Psoas muscle (tissue), 8 donors: ENCODE results near the gene AUTS2. TPM values are rescaled to one million over a fixed set of nuclear protein-coding genes. Genes with fewer than 3 reads are reported as not detected.

Experiments used
- ATAC-seq, 4 donors: fragments of 200-7000 bp; cut with Tn5 transposase; one replicate each; pipeline ENCODE4 v1.9.1; 2020; ENCODE audit warnings: moderate library complexity in 3 of 4, mild to moderate bottlenecking in 2 of 4
- DNase-seq, 2 donors: peaks; one replicate each; pipeline ENCODE4 v3.0.0-alpha.2; 2020
- H3K27ac ChIP-seq: fragments of 200-600 bp; one replicate; pipeline ENCODE4 v1.8.0; 2022
- H3K27me3 ChIP-seq, 3 donors: fragments of 200-600 bp in 1 of 3; one replicate each; pipeline versions ENCODE4 v1.6.1 to v1.8.0; 2013 to 2022; ENCODE audit warnings: low read length in 2 of 3, mild to moderate bottlenecking in 2 of 3, moderate library complexity in 1 of 3; ENCODE audit not compliant: insufficient read depth in 3 of 3
- H3K36me3 ChIP-seq, 2 donors: fragments of 200-600 bp in 1 of 2; one replicate each; pipeline versions ENCODE4 v1.6.1 to v1.8.0; 2013 to 2022; ENCODE audit warnings: low read depth in 1 of 2, mild to moderate bottlenecking in 1 of 2, moderate library complexity in 1 of 2; ENCODE audit not compliant: insufficient read depth in 1 of 2
- H3K4me1 ChIP-seq: fragments of 200-600 bp; one replicate; pipeline ENCODE4 v1.8.0; 2022
- H3K4me3 ChIP-seq: fragments of 200-600 bp; one replicate; pipeline ENCODE4 v1.8.0; 2022; ENCODE audit warnings: mild to moderate bottlenecking
- H3K9me3 ChIP-seq: fragments of 200-600 bp; one replicate; pipeline ENCODE4 v1.8.0; 2022
- WGBS, 3 donors: extraction: QIAGEN DNeasy Blood & Tissue Kit; methylation state at CpG; one replicate each; pipeline versions ENCODE4 v1.1.6 to v1.1.7; 2013; 5-methylcytosine and 5-hydroxymethylcytosine counted together
- intact Hi-C, 2 donors: fragments of 100-400 bp; cut with DNase I; formaldehyde crosslinking; loops; one replicate each; pipeline versions ENCODE4 v1.11.0 to v1.14.2; 2022
- polyA plus RNA-seq, 3 donors: library from polyadenylated mRNA; stranded (reverse); fragments of 200-250 nt; gene quantifications; one replicate each; pipeline ENCODE4 v1.2.3, GENCODE V29; 2013
- total RNA-seq, 4 donors: library from RNA; stranded (reverse); fragmentation: NEBNext Ultra II Directional in 2 of 4; extraction: Animal tissue kit (Norgen Biotek cat#: 25700) in 2 of 4; gene quantifications; one replicate each; pipeline versions ENCODE4 v1.2.1 to v1.2.4, GENCODE V29; 2021 to 2023
- TF ChIP-seq, protein P1 (sequence below): fragments of 200-600 bp; IDR thresholded peaks from one replicate; pipeline ENCODE4 v1.8.0; 2022; ENCODE audit warnings: antibody characterized with exemption
- donor health status: healthy with polysubstance abuse.
- donor health status: DM: no; HTN: no; CAD: no; lungs with moderate emphysema.
- donor health status: Bipolar disorder and iron deficiency.
- donor health status: healthy.
- donor health status: DM: yes; HTN: yes; CAD: no.
- donor health status: DM: no; HTN: no; CAD: no.
- donor health status: DM: no; HTN: no; CAD: no.
- donor health status: DM: yes; HTN: yes; CAD: no.

Gene AUTS2
- total and polyA plus RNA-seq, 7 donors = 5.0 to 33.5 (median 14.3) TPM

GRCh38 chr7:70505468-70505867 lies 907.2 kb downstream of the AUTS2 start:
- Histone ChIP-seq H3K36me3 (no peaks in the 10 kb centered on the region), H3K27ac (no peak overlapping the region), H3K4me1 (peaks cover 11% of the 10 kb centered on the region), H3K27me3 (no peaks in the 10 kb centered on the region), H3K4me3 (no peak overlapping the region), H3K9me3 (no peaks in the 10 kb centered on the region)
- ATAC-seq = no peak
- intact Hi-C loops = no loop called here
- 83 to 85% (median 84%) methylated on average over 6 of the region's 6 CpGs for WGBS, 3 donors
- TF ChIP-seq, protein P1, sequence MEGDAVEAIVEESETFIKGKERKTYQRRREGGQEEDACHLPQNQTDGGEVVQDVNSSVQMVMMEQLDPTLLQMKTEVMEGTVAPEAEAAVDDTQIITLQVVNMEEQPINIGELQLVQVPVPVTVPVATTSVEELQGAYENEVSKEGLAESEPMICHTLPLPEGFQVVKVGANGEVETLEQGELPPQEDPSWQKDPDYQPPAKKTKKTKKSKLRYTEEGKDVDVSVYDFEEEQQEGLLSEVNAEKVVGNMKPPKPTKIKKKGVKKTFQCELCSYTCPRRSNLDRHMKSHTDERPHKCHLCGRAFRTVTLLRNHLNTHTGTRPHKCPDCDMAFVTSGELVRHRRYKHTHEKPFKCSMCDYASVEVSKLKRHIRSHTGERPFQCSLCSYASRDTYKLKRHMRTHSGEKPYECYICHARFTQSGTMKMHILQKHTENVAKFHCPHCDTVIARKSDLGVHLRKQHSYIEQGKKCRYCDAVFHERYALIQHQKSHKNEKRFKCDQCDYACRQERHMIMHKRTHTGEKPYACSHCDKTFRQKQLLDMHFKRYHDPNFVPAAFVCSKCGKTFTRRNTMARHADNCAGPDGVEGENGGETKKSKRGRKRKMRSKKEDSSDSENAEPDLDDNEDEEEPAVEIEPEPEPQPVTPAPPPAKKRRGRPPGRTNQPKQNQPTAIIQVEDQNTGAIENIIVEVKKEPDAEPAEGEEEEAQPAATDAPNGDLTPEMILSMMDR = no peak
- DNase-seq = no peak

- no peaks in the 10 kb centered on the region for H3K36me3 ChIP-seq
- H3K27me3 ChIP-seq = no peaks in the 10 kb centered on the region
- DNase-seq (no peak), ATAC-seq (no peak)
- no peaks in the 10 kb centered on the region for H3K9me3 ChIP-seq
- intact Hi-C loops = no loop called here
- no peak overlapping the region for H3K27ac ChIP-seq
- no peak overlapping the region for H3K4me3 ChIP-seq
- H3K4me1 ChIP-seq = peaks cover 11% of the 10 kb centered on the region
- 85 to 94% (median 88%) methylated on average over 9 of the region's 9 CpGs for WGBS, 3 donors
- TF ChIP-seq, protein P1 = no peak
Measured at GRCh38 chr7:70505886-70506285, 907.6 kb downstream of the AUTS2 start.

DNA sequence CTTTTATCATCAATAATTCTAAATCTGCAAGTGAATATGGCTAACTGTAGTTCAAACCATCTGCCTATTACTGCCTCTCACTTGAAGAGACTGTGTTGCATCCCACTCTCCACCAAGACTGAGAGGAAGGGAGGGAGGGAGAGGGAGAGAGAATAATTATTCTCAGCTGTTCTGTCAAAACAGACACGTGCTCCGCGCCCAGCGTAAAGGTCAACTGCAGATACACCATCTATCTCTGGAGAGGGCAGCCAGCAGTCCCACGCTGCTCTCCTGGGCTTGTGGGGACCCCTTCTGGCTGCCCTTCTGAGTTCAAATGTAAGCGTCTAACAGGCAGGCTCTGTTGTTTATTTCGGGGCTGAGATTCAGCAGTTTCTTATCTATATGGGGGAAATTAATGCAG lies 908.2 kb downstream of the AUTS2 start:
- Histone ChIP-seq H3K9me3 (no peaks in the 10 kb centered on the region), H3K27ac (no peak overlapping the region), H3K27me3 (no peaks in the 10 kb centered on the region), H3K36me3 (no peaks in the 10 kb centered on the region), H3K4me3 (no peak overlapping the region), H3K4me1 (peaks cover 11% of the 10 kb centered on the region)
- WGBS, 3 donors = 69 to 84% (median 71%) methylated on average over 7 of the region's 7 CpGs
- TF ChIP-seq, protein P1 = no peak
- DNase-seq = no peak
- ATAC-seq = no peak
- intact Hi-C loops = no loop called here

DNA sequence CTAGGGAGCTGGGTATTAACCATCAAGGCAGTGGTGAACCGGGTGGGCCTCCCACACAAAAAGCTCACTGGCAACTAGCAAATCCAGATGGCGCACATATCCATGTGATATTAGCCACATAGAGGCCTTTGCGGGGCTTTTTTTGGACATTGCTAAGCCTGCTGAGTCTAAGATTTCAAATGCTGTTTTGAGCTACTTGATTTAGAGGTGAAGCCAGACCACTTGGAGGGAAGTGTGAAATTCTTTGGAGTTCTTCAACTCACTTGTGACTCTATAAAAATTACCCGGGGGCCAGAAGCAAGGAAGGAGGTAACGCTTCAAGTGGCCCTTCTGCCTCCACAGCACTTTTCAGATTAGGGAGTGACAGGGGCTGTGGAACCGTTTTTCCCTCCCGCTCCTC lies 913.9 kb downstream of the AUTS2 start:
- intact Hi-C loops = no loop called here
- ATAC-seq (peak in 3 of 4 donors; percentile 76 to 78 (median 76)), DNase-seq (no peak)
- H3K27me3 ChIP-seq = no peaks in the 10 kb centered on the region
- WGBS, 3 donors = 28 to 53% (median 32%) methylated on average over 7 of the region's 7 CpGs
- TF ChIP-seq, protein P1 = no peak
- peaks cover 13% of the 10 kb centered on the region for H3K4me1 ChIP-seq
- no peak overlapping the region for H3K27ac ChIP-seq
- no peaks in the 10 kb centered on the region for H3K36me3 ChIP-seq
- no peaks in the 10 kb centered on the region for H3K9me3 ChIP-seq
- no peak overlapping the region for H3K4me3 ChIP-seq

- TF ChIP-seq, protein P1 = no peak
Measured at GRCh38 chr7:70512761-70513160, 914.5 kb downstream of the AUTS2 start.

More at GRCh38 chr7:70512761-70513160, 914.5 kb downstream of the AUTS2 start:
- 63 to 84% (median 70%) methylated on average over 3 of the region's 3 CpGs for WGBS, 3 donors
- Histone ChIP-seq H3K36me3 (no peaks in the 10 kb centered on the region), H3K27ac (no peak overlapping the region), H3K4me3 (no peak overlapping the region), H3K9me3 (no peaks in the 10 kb centered on the region), H3K4me1 (peaks cover 13% of the 10 kb centered on the region), H3K27me3 (no peaks in the 10 kb centered on the region)
- DNase-seq (no peak), ATAC-seq (peak in 1 of 4 donors; percentile 12)
- intact Hi-C loops = no loop called here
